Kidney glomerular epithelial cell (primary cell): ENCODE results near the gene WBP2.

Experiments
- DNase-seq: peaks from one replicate; lab custom pipeline; 2025; lab: John Stamatoyannopoulos, UW

The WBP2 gene

GRCh38 chr17:75844530-75845057 lies 10.5 kb downstream of the WBP2 start:
- peak; percentile 15 for DNase-seq

- no peak for DNase-seq
Measured at GRCh38 chr17:75843577-75844529, 11.3 kb downstream of the WBP2 start, which contains the start of gene UNC13D. TSS of gene UNC13D (minus strand) at chr17:75844404. CDS start at chr17:75844337, 67 bp downstream.

- DNase-seq = no peak
Measured at GRCh38 chr17:75842963-75843576, 12.1 kb downstream of the WBP2 start.

- DNase-seq = no peak
Measured at GRCh38 chr17:75842411-75842810, 12.7 kb downstream of the WBP2 start.

- no peak for DNase-seq
Measured at GRCh38 chr17:75840799-75841164, 14.4 kb downstream of the WBP2 start.

GRCh38 chr17:75839942-75840798 lies 15.0 kb downstream of the WBP2 start:
- no peak for DNase-seq

GRCh38 chr17:75838410-75838809 lies 16.7 kb downstream of the WBP2 start:
- no peak for DNase-seq

- DNase-seq = no peak
Measured at GRCh38 chr17:75837899-75838298, 17.2 kb downstream of the WBP2 start.

- DNase-seq = no peak
Measured at GRCh38 chr17:75836605-75837004, 18.5 kb downstream of the WBP2 start.

GRCh38 chr17:75835654-75835987 lies 19.5 kb downstream of the WBP2 start:
- DNase-seq = no peak

GRCh38 chr17:75834928-75835653 lies 20.0 kb downstream of the WBP2 start:
- DNase-seq = no peak

- DNase-seq = no peak
Measured at GRCh38 chr17:75834279-75834920, 20.7 kb downstream of the WBP2 start.

- DNase-seq = no peak
Measured at GRCh38 chr17:75832652-75833400, 22.3 kb downstream of the WBP2 start.

GRCh38 chr17:75832164-75832651 lies 22.9 kb downstream of the WBP2 start:
- no peak for DNase-seq

- DNase-seq = no peak
Measured at GRCh38 chr17:75831032-75831571, 24.0 kb downstream of the WBP2 start.

- no peak for DNase-seq
Measured at GRCh38 chr17:75830164-75831031, 24.7 kb downstream of the WBP2 start.

- no peak for DNase-seq
Measured at GRCh38 chr17:75829747-75830146, 25.4 kb downstream of the WBP2 start.

- DNase-seq = no peak
Measured at GRCh38 chr17:75828741-75829140, 26.4 kb downstream of the WBP2 start.

GRCh38 chr17:75828076-75828400 lies 27.1 kb downstream of the WBP2 start:
- no peak for DNase-seq
